GDM1 (cell line): ENCODE measurements around the gene HMGA1.
A peak's percentile ranks its signal among the peaks of the same experiment; 100 is the strongest.
"Not testable (repeated sequence)": the region's sequence is repeated elsewhere in the genome, so short reads cannot be mapped to it uniquely, and the experiment has no call there.

Experiments
- DNase-seq: peaks from one replicate; lab custom pipeline; 2025; lab: John Stamatoyannopoulos, UW

The HMGA1 gene

DNA sequence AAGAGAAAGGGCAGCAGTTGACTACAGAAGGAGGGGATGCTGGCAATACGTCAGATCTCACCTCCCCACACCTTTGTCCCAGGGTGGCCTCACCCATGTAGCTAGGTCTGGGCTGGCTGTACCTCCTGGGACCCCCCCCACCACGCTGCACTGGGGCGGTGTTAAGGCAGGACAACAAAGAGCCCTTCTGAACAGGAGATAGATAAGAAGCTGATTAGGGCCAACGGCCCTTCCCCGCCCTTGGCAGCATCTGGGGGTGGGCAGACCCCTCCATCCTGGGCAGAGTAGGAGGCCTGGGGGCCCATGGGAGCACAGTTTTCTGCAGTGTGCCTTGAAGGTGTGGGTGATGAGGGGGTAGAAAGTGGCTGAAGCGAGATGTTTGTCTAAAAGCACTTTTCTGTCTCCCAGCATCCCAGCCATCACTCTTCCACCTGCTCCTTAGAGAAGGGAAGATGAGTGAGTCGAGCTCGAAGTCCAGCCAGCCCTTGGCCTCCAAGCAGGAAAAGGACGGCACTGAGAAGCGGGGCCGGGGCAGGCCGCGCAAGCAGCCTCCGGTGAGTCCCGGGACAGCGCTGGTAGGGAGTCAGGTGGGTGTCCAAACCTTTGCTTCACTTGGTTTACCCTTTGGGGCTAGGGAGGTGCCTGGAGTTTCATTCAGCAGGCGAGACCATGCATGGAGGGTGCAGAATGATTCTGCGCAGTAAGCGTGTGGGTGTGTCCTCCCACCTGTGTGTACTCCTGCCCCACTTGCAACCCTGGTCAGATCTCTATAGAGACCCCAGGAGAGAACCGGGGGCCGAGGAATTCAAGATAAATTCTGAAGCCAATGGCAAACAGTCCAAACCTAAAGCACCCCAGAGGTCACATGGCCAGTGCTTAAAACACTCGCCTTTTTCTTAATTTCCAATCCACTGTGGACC lies 3.9 kb downstream of the HMGA1 start:
- no peak for DNase-seq

- DNase-seq, result no peak
These were observed 4.9 kb downstream of the HMGA1 start for GRCh38 chr6:34241351-34242215.

- no peak for DNase-seq
These were observed 5.8 kb downstream of the HMGA1 start for GRCh38 chr6:34242252-34243130.

- no peak for DNase-seq
These were observed 6.6 kb downstream of the HMGA1 start for GRCh38 chr6:34243131-34243771.

- peak; percentile 52 for DNase-seq
These were observed 7.5 kb downstream of the HMGA1 start for GRCh38 chr6:34243901-34244884.

DNA sequence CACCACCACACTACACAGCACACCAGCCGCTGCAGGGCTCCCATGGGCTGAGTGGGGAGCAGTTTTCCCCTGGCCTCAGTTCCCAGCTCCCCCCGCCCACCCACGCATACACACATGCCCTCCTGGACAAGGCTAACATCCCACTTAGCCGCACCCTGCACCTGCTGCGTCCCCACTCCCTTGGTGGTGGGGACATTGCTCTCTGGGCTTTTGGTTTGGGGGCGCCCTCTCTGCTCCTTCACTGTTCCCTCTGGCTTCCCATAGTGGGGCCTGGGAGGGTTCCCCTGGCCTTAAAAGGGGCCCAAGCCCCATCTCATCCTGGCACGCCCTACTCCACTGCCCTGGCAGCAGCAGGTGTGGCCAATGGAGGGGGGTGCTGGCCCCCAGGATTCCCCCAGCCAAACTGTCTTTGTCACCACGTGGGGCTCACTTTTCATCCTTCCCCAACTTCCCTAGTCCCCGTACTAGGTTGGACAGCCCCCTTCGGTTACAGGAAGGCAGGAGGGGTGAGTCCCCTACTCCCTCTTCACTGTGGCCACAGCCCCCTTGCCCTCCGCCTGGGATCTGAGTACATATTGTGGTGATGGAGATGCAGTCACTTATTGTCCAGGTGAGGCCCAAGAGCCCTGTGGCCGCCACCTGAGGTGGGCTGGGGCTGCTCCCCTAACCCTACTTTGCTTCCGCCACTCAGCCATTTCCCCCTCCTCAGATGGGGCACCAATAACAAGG lies 8.5 kb downstream of the HMGA1 start:
- not testable (repeated sequence) for DNase-seq

DNA sequence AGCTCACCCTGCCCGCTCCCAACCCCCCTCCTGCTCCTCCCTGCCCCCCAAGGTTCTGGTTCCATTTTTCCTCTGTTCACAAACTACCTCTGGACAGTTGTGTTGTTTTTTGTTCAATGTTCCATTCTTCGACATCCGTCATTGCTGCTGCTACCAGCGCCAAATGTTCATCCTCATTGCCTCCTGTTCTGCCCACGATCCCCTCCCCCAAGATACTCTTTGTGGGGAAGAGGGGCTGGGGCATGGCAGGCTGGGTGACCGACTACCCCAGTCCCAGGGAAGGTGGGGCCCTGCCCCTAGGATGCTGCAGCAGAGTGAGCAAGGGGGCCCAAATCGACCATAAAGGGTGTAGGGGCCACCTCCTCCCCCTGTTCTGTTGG lies 9.1 kb downstream of the HMGA1 start:
- not testable (repeated sequence) for DNase-seq

DNA sequence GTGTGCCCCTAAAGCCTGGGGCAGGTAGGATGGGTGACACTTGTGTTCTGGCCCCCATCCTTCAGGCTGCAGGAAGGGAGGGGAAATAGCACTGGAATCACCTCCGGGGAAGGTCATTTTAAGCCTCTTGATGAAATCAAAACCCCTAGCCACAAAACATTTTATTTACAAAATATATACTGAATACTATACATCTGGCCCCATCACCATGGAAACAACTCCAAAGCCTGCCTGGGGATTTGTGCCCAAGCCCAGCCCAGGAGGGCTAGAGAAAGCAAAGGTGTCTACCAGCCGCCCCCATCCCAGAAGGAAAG lies 9.5 kb downstream of the HMGA1 start:
- DNase-seq, result no peak

DNA sequence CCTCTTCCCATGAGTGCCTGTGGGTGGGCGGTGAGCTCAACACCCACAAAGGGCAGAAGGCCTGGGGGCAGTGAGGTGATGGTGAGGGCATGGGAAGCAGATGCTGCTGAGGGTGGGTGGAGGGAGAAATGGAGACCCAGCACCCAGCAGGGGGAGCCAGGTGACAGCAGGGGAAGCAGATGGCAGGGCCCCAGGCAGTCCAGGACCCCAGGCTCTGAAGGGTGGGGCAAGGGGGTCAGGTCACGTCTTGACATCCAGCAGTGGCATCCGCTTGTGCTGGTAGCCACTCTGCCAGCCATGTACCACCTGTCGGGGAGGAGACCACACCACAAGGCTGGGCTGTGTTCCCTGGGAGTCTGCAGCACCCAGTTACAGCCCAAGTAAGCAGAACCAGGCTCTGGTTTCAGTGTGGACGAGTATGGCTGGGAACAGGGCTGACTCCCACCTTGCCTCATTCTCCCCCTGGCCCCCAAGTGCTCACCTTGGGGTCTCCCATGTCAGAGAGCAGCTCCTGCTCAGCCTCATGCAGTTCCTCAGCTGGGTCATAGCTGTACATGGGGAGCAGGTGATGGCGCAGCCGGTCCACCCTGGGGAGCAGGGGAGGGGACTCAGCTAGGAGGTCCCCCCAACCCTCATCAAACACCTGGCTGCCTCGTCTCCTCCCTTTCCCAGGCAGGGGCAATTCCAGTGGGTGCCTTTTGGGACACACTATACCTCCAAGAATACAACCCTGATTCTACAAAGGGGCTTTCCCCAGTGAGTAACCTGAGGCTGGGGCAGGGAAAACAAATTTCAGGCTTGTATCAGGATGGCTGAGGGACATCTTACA lies 10.1 kb downstream of the HMGA1 start:
- peak; percentile 35 for DNase-seq

DNA sequence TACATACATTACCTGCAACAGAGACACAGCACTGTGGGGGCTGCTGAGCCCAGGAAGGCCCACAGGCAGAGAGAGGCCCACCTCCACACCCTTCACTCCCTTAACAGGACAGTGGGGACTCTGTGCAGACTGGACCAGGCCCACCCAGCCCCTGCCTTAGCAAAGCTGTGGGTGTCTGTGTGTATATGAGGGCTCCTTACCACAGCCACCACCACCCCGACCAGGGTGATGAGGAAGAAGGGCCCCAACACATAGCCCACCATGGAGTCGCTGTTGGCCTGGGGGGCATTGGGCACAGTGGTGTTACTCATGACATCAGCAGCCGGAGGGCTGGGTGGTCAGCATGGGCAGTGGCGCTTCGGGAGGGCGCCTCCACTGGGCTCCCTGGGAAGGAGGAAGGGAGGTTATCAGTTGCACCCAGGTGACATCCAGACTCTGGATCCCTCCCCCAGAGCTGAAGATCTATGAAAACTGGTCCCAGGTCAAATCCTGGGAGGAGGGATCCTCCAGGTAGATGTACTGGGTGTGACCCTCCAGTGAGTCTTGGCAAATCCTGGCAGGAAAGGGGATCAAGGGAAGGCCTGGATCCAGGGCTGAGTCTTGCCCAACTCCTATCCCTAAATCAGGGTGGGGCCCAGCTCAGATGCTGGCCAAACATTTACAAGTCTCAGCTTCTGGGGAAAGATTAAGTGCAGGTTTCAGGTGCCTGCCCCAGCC lies 11.0 kb downstream of the HMGA1 start:
- no peak for DNase-seq

DNA sequence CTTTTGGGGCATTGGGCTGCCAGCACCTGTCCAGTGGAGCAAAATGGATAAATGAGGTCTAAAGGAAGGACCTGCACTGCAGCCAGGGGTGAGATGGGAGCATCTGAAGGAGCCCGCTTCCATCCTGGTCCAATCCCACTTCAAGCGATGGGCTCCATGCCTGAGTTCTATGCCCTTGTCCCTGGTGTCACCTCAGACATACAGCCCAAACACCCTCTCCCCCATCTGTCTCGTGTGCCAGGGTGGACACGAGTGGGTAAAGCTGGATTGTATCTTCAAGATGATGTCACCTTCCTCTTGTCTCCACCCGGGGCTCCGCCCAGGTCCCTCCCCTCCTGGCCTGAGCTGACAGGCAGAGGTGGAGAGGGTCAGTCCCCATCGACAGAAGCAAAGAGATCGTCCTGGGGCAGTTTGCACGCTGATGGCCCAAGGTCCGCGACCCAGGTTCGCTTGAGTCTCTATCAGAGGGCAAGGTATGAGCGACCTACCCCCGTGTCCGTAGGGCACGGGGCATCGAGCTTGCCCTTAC lies 11.6 kb downstream of the HMGA1 start:
- DNase-seq, result no peak

DNA sequence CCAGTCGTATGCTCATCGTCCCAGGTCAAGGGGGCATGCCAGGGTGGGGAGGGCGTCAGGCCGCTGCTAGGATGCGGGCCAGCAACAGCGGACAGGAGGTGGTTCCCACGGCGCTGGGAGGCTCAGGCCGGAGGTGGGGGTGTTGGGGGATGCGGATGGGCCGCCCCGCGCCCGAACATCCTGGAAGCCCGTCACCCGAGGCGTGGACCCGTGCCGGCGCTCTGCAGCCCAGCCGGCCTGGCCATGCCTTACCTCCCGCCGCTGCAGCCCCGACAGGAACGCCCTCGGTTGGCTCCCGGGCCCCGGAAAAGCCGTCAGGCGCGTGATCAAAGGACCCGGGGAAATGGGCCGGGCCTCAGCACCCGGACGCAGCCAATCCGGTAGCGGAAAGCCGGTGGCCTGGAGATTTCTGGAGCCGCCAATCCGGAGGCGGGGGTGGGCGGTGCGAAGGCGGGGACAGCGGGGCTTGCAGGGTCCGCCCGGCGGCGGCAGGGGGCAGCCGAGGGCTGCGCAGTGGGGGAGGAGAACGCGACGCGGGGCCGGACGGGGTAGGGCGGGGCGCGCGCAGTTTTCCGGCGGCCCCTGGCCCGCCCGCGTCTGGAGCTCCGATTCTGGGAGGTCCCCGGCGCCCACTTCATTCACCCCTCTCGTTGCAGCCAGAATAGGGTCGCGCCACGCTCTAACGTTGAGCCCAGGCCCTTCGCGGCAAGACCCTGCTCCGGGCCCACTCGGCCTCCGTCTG lies 12.2 kb downstream of the HMGA1 start, which contains the start of gene SMIM29:
TSS of gene SMIM29 (minus strand) at position 280 of the 742 bp plus-strand sequence. CDS start 1,215 bp downstream, outside the sequence.
- DNase-seq, result peak; percentile 87

DNA sequence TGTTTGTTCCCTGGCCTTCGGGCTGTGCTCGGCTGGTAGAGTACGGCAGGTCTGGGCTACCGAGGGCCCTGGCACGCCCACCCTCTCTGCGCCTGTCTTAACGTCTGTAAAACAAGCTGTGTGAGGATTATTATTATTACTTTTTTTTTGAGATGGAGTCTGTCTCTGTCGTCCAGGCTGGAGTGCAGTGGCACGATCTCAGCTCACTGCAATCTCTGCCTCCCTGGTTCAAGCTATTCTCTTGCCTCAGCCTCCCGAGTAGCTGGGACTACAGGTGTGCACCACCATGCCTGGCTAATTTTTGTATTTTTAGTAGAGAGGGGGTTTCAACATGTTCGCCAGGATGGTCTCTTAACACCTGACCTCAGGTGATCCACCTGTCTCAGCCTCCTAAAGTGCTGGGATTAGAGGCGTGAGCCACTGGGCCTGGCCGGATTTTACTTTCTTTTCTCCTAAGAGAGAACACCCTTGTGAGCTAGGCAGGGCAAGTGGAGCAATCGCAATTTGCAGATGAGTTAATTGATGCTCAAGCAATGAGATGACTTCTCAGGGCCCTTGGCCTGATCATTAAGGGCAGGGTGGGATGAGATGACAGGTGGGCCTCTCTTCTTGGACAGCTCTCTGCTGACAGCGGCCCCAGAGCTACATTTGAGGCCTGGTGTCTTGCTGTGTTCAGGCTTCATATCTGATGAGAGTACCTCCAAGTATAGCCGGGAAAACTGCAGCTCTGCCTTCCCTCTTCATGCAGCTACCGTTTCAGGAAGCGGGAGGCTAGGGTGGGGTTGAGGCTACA lies 13.0 kb downstream of the HMGA1 start:
- DNase-seq, result peak; percentile 58

DNA sequence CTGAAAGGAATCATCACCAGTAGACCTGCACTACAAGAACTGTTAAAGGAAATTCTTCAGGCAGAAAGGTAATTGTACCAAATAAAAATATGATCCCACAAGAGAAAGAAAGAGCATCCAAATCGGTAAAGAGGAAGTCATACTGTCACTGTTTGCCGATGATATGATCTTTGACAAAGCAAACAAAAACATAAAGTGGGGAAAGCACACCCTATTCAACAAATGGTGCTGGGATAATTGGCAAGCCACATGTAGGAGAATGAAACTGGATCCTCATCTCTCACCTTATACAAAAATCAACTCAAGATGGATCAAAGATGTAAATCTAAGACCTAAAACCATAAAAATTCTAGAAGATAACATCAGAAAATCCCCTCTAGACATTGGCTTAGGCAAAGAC lies 15.7 kb downstream of the HMGA1 start:
- DNase-seq, result not testable (repeated sequence)

DNA sequence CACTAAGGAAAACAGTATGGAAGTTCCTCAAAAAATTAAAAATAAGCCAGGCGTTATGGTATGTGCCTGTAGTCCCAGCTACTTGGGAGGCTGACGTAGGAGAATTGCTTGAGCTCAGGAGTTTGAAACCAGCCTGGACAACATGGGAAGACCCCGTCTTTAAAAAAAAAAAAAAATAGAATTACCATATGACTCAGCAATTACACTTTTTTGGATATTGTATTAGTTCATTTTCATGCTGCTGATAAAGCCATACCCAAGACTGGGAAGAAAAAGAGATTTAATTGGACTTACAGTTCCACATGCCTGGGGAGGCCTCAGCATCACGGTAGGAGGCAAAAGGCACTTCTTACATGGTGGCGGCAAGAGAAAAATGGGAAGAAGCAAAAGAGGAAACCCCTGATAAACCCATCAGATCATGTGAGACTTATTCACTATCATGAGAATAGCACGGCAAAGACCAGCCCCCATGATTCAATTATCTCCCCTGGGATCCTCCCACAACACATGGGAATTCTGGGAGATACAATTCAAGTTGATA lies 22.9 kb downstream of the HMGA1 start:
- DNase-seq, result no peak
